ENCODE measurements around the gene LCNL1. TPM values are rescaled to one million over a fixed set of nuclear protein-coding genes. Genes with fewer than 3 reads are reported as not detected.

Gene LCNL1
- total and polyA plus RNA-seq, 10 of the 15 experiments (the other 5 are each of a cell fraction or from before 2014, with no cell fraction given) = not detected

GRCh38 chr9:136985027-136985602 is 2.3 kb downstream of the LCNL1 start:
- no TSS peak for BruUV-seq (replicated peaks)
- H3K27me3 ChIP-seq (replicated peaks in 1 of 2; ENCODE audit: control insufficient read depth in 2 of 2, insufficient read depth in 2 of 2, low read length in 1 of 2) = peaks cover 5 to 6% of the 10 kb centered on the region in 2 experiments
- peaks cover 3% of the 10 kb centered on the region; the same call in 1 of the 2 replicates for H4K20me1 ChIP-seq (ENCODE audit: control insufficient read depth, insufficient read depth)
- FAIRE-seq = no peak
- SMC1A ChIA-PET (ENCODE audit: uncharacterized antibody, unreplicated experiment) = no interaction called here
- POLR2A ChIA-PET = interaction anchor here (0.7 kb wide), 1 partner anchor 175 kb away, joined by 5 read pairs; no protein-coding TSS in a partner anchor
- H3K36me3 ChIP-seq (ENCODE audit: control insufficient read depth in 2 of 2, insufficient read depth in 2 of 2, low read length in 1 of 2) = no peaks in the 10 kb centered on the region
- H3K4me1 ChIP-seq (ENCODE audit: control insufficient read depth, insufficient read depth, low read length) = no peaks in the 10 kb centered on the region
- RAD21 ChIA-PET (ENCODE audit: unreplicated experiment) = no interaction called here
- intact Hi-C loops (cut with micrococcal nuclease; ENCODE audit: unreplicated experiment) (no loop called here), in situ Hi-C loops (cut with MboI) (no loop called here)
- no peak overlapping the region for H3K27ac ChIP-seq (ENCODE audit: control insufficient read depth, insufficient read depth)
- TF ChIP-seq ETV6 (conservative IDR thresholded peaks at IDR 0.05 in 1 of 2, IDR thresholded peaks at IDR 0.05 in 1 of 2; ENCODE audit: borderline replicate concordance in 1 of 2, low read depth in 1 of 2) (no peak), RFX5 (IDR thresholded peaks at IDR 0.05; ENCODE audit: low read depth, low read length) (no peak), SUPT20H (IDR thresholded peaks at IDR 0.05; ENCODE audit: borderline replicate concordance, control insufficient read depth, low read depth, low read length) (no peak), BCL11A (IDR thresholded peaks at IDR 0.05; ENCODE audit: low read depth, low read length) (no peak), SIX5 (IDR thresholded peaks at IDR 0.05; ENCODE audit: low read depth, low read length, severe bottlenecking) (no peak), RBBP5 (conservative IDR thresholded peaks at IDR 0.05) (no peak), CHD2 (IDR thresholded peaks at IDR 0.05; ENCODE audit: borderline replicate concordance, low read depth, low read length) (no peak)
- no peaks in the 10 kb centered on the region for H3K9me3 ChIP-seq (replicated peaks; ENCODE audit: control insufficient read depth, insufficient read depth, low read length)
- 13% methylated on average over 43 of the region's 48 CpGs for WGBS (ENCODE audit: insufficient coverage, insufficient replicate concordance, low lambda C conversion rate, missing lambda C conversion rate)
- ATAC-seq = no peak
- H3K4me2 ChIP-seq (ENCODE audit: control insufficient read depth, insufficient read depth) = no peak overlapping the region
- H3K79me2 ChIP-seq (ENCODE audit: control insufficient read depth, insufficient read depth, low read length) = no peaks in the 10 kb centered on the region
- DNase-seq (ENCODE audit: low read depth, low spot score) = no peak
- no peak overlapping the region for H2AFZ ChIP-seq (ENCODE audit: control insufficient read depth, low read depth, low read length)
- CTCF ChIA-PET = no interaction called here
- H3K9ac ChIP-seq (ENCODE audit: control insufficient read depth, insufficient read depth, low read length) = no peak overlapping the region
- H3K4me3 ChIP-seq = no peak overlapping the region

GRCh38 chr9:136985853-136986252 is 3.1 kb downstream of the LCNL1 start:
- DNase-seq (ENCODE audit: low read depth, low spot score) (no peak), ATAC-seq (no peak), FAIRE-seq (no peak)
- H3K27me3 ChIP-seq (replicated peaks in 1 of 2; ENCODE audit: control insufficient read depth in 2 of 2, insufficient read depth in 2 of 2, low read length in 1 of 2) = peaks cover 5 to 6% of the 10 kb centered on the region in 2 experiments
- POLR2A ChIA-PET = no interaction called here
- 81% methylated on average over 25 of the region's 33 CpGs for WGBS (ENCODE audit: insufficient coverage, insufficient replicate concordance, low lambda C conversion rate, missing lambda C conversion rate)
- in situ Hi-C loops (cut with MboI) (no loop called here), intact Hi-C loops (cut with micrococcal nuclease; ENCODE audit: unreplicated experiment) (no loop called here)
- no peak overlapping the region for H3K27ac ChIP-seq (ENCODE audit: control insufficient read depth, insufficient read depth)
- H3K4me2 ChIP-seq (ENCODE audit: control insufficient read depth, insufficient read depth) = no peak overlapping the region
- no peaks in the 10 kb centered on the region for H3K4me1 ChIP-seq (ENCODE audit: control insufficient read depth, insufficient read depth, low read length)
- CTCF ChIA-PET = no interaction called here
- no TSS peak for BruUV-seq (replicated peaks)
- no peaks in the 10 kb centered on the region for H3K9me3 ChIP-seq (replicated peaks; ENCODE audit: control insufficient read depth, insufficient read depth, low read length)
- no peaks in the 10 kb centered on the region for H3K79me2 ChIP-seq (ENCODE audit: control insufficient read depth, insufficient read depth, low read length)
- SMC1A ChIA-PET (ENCODE audit: uncharacterized antibody, unreplicated experiment) = no interaction called here
- no peak overlapping the region for H3K9ac ChIP-seq (ENCODE audit: control insufficient read depth, insufficient read depth, low read length)
- no peak overlapping the region for H3K4me3 ChIP-seq
- no peaks in the 10 kb centered on the region for H3K36me3 ChIP-seq (ENCODE audit: control insufficient read depth in 2 of 2, insufficient read depth in 2 of 2, low read length in 1 of 2)
- peaks cover 3% of the 10 kb centered on the region; the same call in 1 of the 2 replicates for H4K20me1 ChIP-seq (ENCODE audit: control insufficient read depth, insufficient read depth)
- H2AFZ ChIP-seq (ENCODE audit: control insufficient read depth, low read depth, low read length) = no peak overlapping the region
- RAD21 ChIA-PET (ENCODE audit: unreplicated experiment) = no interaction called here
- no peak for TF ChIP-seq ZNF24 (IDR thresholded peaks at IDR 0.05)
- no peak for TF ChIP-seq ZSCAN29 (IDR thresholded peaks at IDR 0.05)
- no peak for TF ChIP-seq HDAC6 (IDR thresholded peaks at IDR 0.05; ENCODE audit: unreplicated experiment)
